ENCODE data around the gene KIAA1549. TPM values are rescaled to one million over a fixed set of nuclear protein-coding genes. Genes with fewer than 3 reads are reported as not detected.

The KIAA1549 gene
- total and polyA plus RNA-seq, 4 donors, result 0.13 to 0.89 (median 0.42) TPM

DNA sequence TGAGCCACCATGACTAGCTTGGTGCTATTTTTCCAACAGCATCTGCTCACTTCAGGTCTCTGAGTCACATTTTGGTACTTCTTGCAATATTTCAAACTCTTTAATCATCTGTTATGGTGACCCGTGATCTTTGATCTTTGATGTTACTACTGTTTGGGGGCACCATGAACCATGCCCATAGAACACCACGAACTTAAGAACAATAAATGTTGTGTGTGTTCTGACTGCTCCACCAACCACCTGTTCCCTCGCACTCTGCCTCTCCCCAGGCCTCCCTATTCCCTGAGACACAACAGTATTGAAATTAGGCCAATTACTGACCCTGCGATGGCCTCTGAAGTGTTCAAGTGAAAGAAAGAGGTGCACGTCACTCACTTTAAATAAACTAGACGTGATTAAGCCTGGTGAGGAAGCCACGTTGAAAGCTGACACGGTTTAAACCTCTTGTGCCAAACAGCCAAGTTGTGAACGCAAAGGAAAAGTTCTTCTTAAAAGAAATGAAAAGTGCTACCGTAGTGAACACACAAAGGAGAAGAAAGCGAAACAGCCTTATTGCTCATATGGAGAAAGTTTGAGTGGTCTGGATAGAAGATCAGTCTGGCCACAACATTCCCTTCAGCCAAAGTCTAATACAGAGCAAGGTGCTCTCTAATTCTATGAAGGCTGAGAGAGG lies 156.0 kb downstream of the KIAA1549 start:
- no peaks in the 10 kb centered on the region for H3K4me1 ChIP-seq (ENCODE audit: control insufficient read depth in 4 of 4, insufficient read depth in 4 of 4, low read length in 3 of 4)
- H3K27me3 ChIP-seq (ENCODE audit: control insufficient read depth in 4 of 4, insufficient read depth in 4 of 4, low read length in 3 of 4), result no peaks in the 10 kb centered on the region
- no peak overlapping the region for H3K9ac ChIP-seq (ENCODE audit: low read depth in 1 of 2, low read length in 2 of 2)
- WGBS, result 91% methylated on average over 11 of the region's 11 CpGs
- no peaks in the 10 kb centered on the region for H3K9me3 ChIP-seq (ENCODE audit: control insufficient read depth in 4 of 4, low read length in 3 of 4)
- H3K4me3 ChIP-seq (ENCODE audit: low read depth in 1 of 3, low read length in 3 of 3), result no peak overlapping the region
- no peak overlapping the region for H3K27ac ChIP-seq (ENCODE audit: low read depth in 1 of 2, low read length in 2 of 2)
- TF ChIP-seq, protein P1, sequence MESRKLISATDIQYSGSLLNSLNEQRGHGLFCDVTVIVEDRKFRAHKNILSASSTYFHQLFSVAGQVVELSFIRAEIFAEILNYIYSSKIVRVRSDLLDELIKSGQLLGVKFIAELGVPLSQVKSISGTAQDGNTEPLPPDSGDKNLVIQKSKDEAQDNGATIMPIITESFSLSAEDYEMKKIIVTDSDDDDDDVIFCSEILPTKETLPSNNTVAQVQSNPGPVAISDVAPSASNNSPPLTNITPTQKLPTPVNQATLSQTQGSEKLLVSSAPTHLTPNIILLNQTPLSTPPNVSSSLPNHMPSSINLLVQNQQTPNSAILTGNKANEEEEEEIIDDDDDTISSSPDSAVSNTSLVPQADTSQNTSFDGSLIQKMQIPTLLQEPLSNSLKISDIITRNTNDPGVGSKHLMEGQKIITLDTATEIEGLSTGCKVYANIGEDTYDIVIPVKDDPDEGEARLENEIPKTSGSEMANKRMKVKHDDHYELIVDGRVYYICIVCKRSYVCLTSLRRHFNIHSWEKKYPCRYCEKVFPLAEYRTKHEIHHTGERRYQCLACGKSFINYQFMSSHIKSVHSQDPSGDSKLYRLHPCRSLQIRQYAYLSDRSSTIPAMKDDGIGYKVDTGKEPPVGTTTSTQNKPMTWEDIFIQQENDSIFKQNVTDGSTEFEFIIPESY (IDR thresholded peaks at IDR 0.05), result no peak
- TF ChIP-seq, protein P2, sequence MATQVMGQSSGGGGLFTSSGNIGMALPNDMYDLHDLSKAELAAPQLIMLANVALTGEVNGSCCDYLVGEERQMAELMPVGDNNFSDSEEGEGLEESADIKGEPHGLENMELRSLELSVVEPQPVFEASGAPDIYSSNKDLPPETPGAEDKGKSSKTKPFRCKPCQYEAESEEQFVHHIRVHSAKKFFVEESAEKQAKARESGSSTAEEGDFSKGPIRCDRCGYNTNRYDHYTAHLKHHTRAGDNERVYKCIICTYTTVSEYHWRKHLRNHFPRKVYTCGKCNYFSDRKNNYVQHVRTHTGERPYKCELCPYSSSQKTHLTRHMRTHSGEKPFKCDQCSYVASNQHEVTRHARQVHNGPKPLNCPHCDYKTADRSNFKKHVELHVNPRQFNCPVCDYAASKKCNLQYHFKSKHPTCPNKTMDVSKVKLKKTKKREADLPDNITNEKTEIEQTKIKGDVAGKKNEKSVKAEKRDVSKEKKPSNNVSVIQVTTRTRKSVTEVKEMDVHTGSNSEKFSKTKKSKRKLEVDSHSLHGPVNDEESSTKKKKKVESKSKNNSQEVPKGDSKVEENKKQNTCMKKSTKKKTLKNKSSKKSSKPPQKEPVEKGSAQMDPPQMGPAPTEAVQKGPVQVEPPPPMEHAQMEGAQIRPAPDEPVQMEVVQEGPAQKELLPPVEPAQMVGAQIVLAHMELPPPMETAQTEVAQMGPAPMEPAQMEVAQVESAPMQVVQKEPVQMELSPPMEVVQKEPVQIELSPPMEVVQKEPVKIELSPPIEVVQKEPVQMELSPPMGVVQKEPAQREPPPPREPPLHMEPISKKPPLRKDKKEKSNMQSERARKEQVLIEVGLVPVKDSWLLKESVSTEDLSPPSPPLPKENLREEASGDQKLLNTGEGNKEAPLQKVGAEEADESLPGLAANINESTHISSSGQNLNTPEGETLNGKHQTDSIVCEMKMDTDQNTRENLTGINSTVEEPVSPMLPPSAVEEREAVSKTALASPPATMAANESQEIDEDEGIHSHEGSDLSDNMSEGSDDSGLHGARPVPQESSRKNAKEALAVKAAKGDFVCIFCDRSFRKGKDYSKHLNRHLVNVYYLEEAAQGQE (IDR thresholded peaks at IDR 0.05), result no peak
- TF ChIP-seq FOXA2 (IDR thresholded peaks at IDR 0.05) (no peak), NR2F2 (IDR thresholded peaks at IDR 0.05) (no peak), MAX (IDR thresholded peaks at IDR 0.05) (no peak), YY1 (IDR thresholded peaks at IDR 0.05) (no peak), EGR1 (IDR thresholded peaks at IDR 0.05; ENCODE audit: low read depth in 2 of 2) (no peak), TAF1 (conservative IDR thresholded peaks at IDR 0.05) (no peak), ATF3 (IDR thresholded peaks at IDR 0.05) (no peak), JUND (IDR thresholded peaks at IDR 0.05) (no peak), HNF4G (IDR thresholded peaks at IDR 0.05) (no peak), RAD21 (IDR thresholded peaks at IDR 0.05) (no peak), FOXA1 (IDR thresholded peaks at IDR 0.05) (no peak), SP1 (IDR thresholded peaks at IDR 0.05) (no peak), CTCF (IDR thresholded peaks at IDR 0.05; ENCODE audit: low read depth, low read length, missing input control) (no peak), RXRA (IDR thresholded peaks at IDR 0.05) (no peak), GABPA (IDR thresholded peaks at IDR 0.05 in 1 of 2, conservative IDR thresholded peaks at IDR 0.05 in 1 of 2) (no peak), HNF4A (conservative IDR thresholded peaks at IDR 0.05) (no peak)
- DNase-seq (ENCODE audit: low spot score), result no peak
- no peaks in the 10 kb centered on the region for H3K36me3 ChIP-seq (ENCODE audit: control insufficient read depth in 4 of 4, insufficient read depth in 3 of 4, low read depth in 1 of 4, low read length in 3 of 4)
